Heart left ventricle (tissue), 13 donors: Measurements from ENCODE around the gene SRPRB.

Source experiments
- POLR2A ChIP-seq, 2 donors: fragments of 450-650 bp; IDR thresholded peaks; one replicate each; pipeline ENCODE4 v1.6.1; 2017; ENCODE audit warnings: antibody characterized with exemption in 2 of 2, mild to moderate bottlenecking in 2 of 2, moderate library complexity in 2 of 2
- TF ChIP-seq, protein P1 (sequence below), 12 donors: fragments of 200-600 bp; sonication (generic) in 4 of 12; IDR thresholded peaks; one replicate each; pipeline versions ENCODE4 v1.5.0 to v1.8.0; 2018 to 2022; ENCODE audit warnings: antibody characterized with exemption in 12 of 12, mild to moderate bottlenecking in 5 of 12
- donor health status: ischemic (EF 13 %, LVEDD 7.1; RV severe dilation, severe dysfunction).
- donor health status: DM: no; HTN: yes; CAD: no.
- donor health status: DM: no; HTN: no; CAD: no.
- donor health status: ischemic (EF 25% LVEDD 6.9; RV normal size, moderate dysfunction).
- donor health status: ischemic (EF 25% LVEDD 5.7; RV mildly dilated, moderate dysfunction).
- donor health status: ischemic (EF 35%, LVEDD 5.7; RV mildly dilated, moderate dysfunction).
- donor health status: nonischemic (EF 11% LVEDD 7.7; RV severe dilation, severe dysfunction).
- donor health status: DM: yes; HTN: yes; CAD: no.
- donor health status: PGD.
- donor health status: ischemic (EF 29% LVEDD 5.4; RV normal size, mild dysfunction).
- donor health status: nonischemic (EF 23%, LVEDD 6.1; RV moderate dilation, normal function).

DNA sequence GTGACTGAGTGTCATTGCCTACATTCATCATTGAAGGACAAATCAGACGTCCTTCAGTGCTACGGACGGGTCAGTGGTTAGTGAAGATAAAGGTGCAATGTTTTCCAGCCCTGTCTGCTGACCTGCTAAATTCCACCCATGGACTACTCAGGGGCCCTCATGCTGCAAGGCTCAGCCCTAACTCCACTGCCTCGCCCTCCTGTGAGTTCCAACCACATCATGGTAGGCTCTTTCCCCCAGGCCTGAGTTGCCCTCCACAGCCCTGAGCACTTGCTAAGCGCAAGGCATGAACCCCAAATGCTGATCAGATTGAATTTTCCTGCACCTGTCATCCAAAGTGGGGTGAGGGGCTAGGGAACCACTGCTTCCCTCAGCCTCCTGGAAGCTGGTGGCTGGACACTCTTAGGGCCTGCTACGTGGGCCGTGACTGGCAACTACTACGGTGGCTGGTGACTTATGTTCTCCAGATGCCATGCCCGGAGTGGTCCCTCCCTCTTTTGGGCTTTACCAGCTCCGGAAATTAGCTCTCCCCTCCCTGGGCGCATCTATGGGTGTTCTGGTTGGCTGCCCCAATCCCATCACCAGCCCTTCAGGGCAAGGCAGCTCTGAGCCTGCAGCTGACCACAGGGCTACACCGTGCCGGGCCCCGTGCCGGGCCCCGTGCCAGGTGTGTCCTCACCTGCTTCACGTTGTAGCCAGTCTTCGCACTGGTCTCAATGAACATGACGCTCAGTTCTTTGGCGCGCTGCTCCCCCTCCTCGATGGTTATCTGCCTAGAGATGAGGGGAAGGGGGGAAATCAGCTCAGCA is 32.1 kb downstream of the SRPRB start:
- TF ChIP-seq, protein P1, sequence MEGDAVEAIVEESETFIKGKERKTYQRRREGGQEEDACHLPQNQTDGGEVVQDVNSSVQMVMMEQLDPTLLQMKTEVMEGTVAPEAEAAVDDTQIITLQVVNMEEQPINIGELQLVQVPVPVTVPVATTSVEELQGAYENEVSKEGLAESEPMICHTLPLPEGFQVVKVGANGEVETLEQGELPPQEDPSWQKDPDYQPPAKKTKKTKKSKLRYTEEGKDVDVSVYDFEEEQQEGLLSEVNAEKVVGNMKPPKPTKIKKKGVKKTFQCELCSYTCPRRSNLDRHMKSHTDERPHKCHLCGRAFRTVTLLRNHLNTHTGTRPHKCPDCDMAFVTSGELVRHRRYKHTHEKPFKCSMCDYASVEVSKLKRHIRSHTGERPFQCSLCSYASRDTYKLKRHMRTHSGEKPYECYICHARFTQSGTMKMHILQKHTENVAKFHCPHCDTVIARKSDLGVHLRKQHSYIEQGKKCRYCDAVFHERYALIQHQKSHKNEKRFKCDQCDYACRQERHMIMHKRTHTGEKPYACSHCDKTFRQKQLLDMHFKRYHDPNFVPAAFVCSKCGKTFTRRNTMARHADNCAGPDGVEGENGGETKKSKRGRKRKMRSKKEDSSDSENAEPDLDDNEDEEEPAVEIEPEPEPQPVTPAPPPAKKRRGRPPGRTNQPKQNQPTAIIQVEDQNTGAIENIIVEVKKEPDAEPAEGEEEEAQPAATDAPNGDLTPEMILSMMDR (IDR thresholded peaks at IDR 0.05), result no peak
- no peak for TF ChIP-seq POLR2A (IDR thresholded peaks at IDR 0.05)
